Esophagus squamous epithelium (tissue), 5 donors: ENCODE data around the gene NEIL1. TPM values are rescaled to one million over a fixed set of nuclear protein-coding genes. Genes with fewer than 3 reads are reported as not detected.
"Not testable (repeated sequence)": the region's sequence is repeated elsewhere in the genome, so short reads cannot be mapped to it uniquely, and the experiment has no call there.

Experiments used
- DNase-seq: peaks from one replicate; lab custom pipeline; 2025; lab: John Stamatoyannopoulos, UW
- H3K27ac ChIP-seq, 4 donors: fragments of 200-600 bp; sonication (generic); one replicate each; pipeline ENCODE4 v1.5.1; 2016 to 2019; ENCODE audit warnings: mild to moderate bottlenecking in 1 of 4
- H3K27me3 ChIP-seq, 4 donors: fragments of 200-600 bp; sonication (generic); 1 replicate in 3 of 4; 2 replicates in 1 of 4; pipeline versions ENCODE4 v1.5.1 to v1.6.0; 2017 to 2021; ENCODE audit warnings: antibody characterized with exemption in 1 of 4
- H3K36me3 ChIP-seq, 3 donors: fragments of 200-600 bp; sonication (generic); one replicate each; pipeline ENCODE4 v1.5.1; 2016 to 2019
- H3K4me1 ChIP-seq, 3 donors: fragments of 200-600 bp; sonication (generic); one replicate each; pipeline ENCODE4 v1.5.1; 2017 to 2019
- H3K4me3 ChIP-seq, 4 donors: fragments of 200-600 bp; sonication (generic); 1 replicate in 3 of 4; 2 replicates in 1 of 4; pipeline ENCODE4 v1.5.1; 2016 to 2019; ENCODE audit warnings: mild to moderate bottlenecking in 2 of 4, moderate library complexity in 1 of 4
- H3K9me3 ChIP-seq, 3 donors: fragments of 200-600 bp; sonication (generic); one replicate each; pipeline ENCODE4 v1.5.1; 2016 to 2019
- POLR2A ChIP-seq, 4 donors: fragments of 450-650 bp; IDR thresholded peaks; one replicate each; pipeline ENCODE4 v1.6.1; 2017; ENCODE audit warnings: antibody characterized with exemption in 4 of 4, mild to moderate bottlenecking in 4 of 4, moderate library complexity in 3 of 4
- WGBS, 2 donors: methylation state at CpG; one replicate each; pipeline ENCODE4 v1.1.5; 2018; 5-methylcytosine and 5-hydroxymethylcytosine counted together
- intact Hi-C: fragments of 100-400 bp; cut with DNase I; formaldehyde crosslinking; loops from one replicate; pipeline ENCODE4 v1.15.0; 2022
- total RNA-seq, 4 donors: library from RNA; depleted of rRNA; stranded (reverse); fragments of >200 nt; gene quantifications; one replicate each; pipeline ENCODE4 v1.1.0, GENCODE V29; 2016
- TF ChIP-seq, protein P1 (sequence below), 6 experiments: fragments of 450-650 bp in 4 of 6; fragments of 200-600 bp in 2 of 6; sonication (generic) in 2 of 6; IDR thresholded peaks; one replicate each; pipeline ENCODE4 v1.5.1; 2016 to 2019; ENCODE audit warnings: antibody characterized with exemption in 6 of 6, mild to moderate bottlenecking in 4 of 6, moderate library complexity in 4 of 6
- donor health status: DM: yes; HTN: yes; CAD: no.

NEIL1 gene
- total RNA-seq, 4 donors from 2014 or later: 7.9 to 58.0 (median 10.9) TPM

DNA sequence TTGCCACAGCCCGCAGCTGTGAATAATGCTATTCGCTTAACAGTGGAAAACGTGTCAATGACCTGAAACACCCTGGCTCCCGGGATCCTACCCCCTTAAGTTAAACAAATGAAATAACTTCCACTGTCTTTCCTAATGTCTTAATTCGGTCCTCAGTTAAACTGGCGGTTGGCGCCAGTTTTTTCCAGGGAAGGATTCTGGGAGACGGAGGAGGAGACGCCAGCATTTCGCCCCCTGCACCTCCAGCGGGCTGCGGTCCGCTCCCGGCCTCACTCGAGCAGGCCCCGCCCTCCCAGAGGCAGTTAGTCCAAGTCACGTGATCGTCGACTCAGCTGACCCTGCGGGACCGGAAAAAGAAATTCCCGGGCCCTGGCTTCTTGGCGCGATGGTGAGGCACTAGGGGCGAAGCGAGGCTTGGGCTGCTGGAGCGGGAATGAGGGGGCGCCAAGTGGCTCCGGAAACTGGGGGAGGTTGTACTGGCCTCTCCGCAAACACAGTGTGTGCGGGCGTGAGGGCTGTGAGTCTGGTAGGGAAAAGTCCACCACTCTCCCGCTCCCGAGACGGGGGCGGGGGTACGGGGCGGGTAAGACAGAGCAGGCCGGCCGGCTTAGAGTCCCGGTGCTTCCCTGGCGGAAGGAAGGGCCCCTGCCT, 11.0 kb upstream of the NEIL1 start, which contains the start of gene COMMD4:
COMMD4 (plus strand) TSS at position 359 of the 651 bp plus-strand sequence; CDS start at position 386, 27 bp downstream.
- Histone ChIP-seq H3K4me1 (peaks cover 8 to 22% (median 10%) of the 10 kb centered on the region in 3 donors), H3K9me3 (no peaks in the 10 kb centered on the region), H3K36me3 (peaks cover 0 to 25% (median 0%) of the 10 kb centered on the region in 3 donors), H3K4me3 (peak within 1 kb of the TSS; percentile 63 to 91 (median 85)), H3K27ac (peak within 1 kb of the TSS; percentile 71 to 85 (median 79)), H3K27me3 (no peaks in the 10 kb centered on the region)
- TF ChIP-seq, protein P1, sequence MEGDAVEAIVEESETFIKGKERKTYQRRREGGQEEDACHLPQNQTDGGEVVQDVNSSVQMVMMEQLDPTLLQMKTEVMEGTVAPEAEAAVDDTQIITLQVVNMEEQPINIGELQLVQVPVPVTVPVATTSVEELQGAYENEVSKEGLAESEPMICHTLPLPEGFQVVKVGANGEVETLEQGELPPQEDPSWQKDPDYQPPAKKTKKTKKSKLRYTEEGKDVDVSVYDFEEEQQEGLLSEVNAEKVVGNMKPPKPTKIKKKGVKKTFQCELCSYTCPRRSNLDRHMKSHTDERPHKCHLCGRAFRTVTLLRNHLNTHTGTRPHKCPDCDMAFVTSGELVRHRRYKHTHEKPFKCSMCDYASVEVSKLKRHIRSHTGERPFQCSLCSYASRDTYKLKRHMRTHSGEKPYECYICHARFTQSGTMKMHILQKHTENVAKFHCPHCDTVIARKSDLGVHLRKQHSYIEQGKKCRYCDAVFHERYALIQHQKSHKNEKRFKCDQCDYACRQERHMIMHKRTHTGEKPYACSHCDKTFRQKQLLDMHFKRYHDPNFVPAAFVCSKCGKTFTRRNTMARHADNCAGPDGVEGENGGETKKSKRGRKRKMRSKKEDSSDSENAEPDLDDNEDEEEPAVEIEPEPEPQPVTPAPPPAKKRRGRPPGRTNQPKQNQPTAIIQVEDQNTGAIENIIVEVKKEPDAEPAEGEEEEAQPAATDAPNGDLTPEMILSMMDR (IDR thresholded peaks at IDR 0.05): peak in 2 of 6 experiments; percentile 14 to 23
- TF ChIP-seq POLR2A (IDR thresholded peaks at IDR 0.05): no peak
- DNase-seq: peak; percentile 56
- WGBS, 2 donors: 0% methylated on average over 13 to 17 of the region's 42 CpGs
- intact Hi-C loops: no loop called here

GRCh38 chr15:75338661-75339240, 8.1 kb upstream of the NEIL1 start:
- DNase-seq: no peak
- Histone ChIP-seq H3K4me1 (peaks cover 8 to 26% (median 10%) of the 10 kb centered on the region in 3 donors), H3K27ac (no peak overlapping the region), H3K9me3 (no peaks in the 10 kb centered on the region), H3K36me3 (peaks cover 0 to 35% (median 0%) of the 10 kb centered on the region in 3 donors), H3K27me3 (no peaks in the 10 kb centered on the region), H3K4me3 (no peak overlapping the region)
- TF ChIP-seq, protein P1 (IDR thresholded peaks at IDR 0.05): no peak
- TF ChIP-seq POLR2A (IDR thresholded peaks at IDR 0.05): no peak
- no CpG with 5 or more reads among the region's 11 CpGs for WGBS, 2 donors
- intact Hi-C loops: no loop called here

DNA sequence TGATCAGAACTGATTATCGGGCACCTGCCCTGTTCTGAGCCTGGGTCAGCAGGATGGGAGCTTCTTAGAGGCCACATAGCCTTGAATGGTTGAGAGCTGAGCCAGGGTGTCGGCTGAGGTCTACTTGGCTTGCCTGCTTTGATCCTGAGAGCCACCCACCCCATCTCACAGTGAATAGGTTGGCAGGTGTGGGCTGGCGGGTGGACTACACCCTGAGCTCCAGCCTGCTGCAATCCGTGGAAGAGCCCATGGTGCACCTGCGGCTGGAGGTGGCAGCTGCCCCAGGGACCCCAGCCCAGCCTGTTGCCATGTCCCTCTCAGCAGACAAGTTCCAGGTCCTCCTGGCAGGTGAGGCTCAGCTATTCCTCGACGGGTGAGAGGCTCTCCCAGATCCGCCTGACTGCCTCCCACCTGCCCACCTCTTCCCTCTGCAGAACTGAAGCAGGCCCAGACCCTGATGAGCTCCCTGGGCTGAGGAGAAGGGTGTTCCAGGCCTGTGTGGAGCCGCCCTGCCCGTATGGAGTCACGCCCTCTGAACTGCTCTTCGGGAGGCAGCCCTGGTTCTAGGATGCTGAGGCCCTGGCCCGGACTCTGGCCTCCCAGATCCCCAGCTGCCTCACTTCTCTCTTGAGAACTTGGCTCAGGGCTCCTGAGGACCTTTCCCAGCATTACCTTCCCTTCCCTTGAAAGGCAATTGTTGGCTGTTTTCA, 7.2 kb upstream of the NEIL1 start:
- no peak overlapping the region for H3K4me3 ChIP-seq
- no peak overlapping the region for H3K27ac ChIP-seq
- no peaks in the 10 kb centered on the region for H3K27me3 ChIP-seq
- DNase-seq: no peak
- TF ChIP-seq, protein P1 (IDR thresholded peaks at IDR 0.05): no peak
- no peak for TF ChIP-seq POLR2A (IDR thresholded peaks at IDR 0.05)
- peaks cover 0 to 35% (median 0%) of the 10 kb centered on the region in 3 donors for H3K36me3 ChIP-seq
- no peaks in the 10 kb centered on the region for H3K9me3 ChIP-seq
- intact Hi-C loops: no loop called here
- WGBS, 2 donors: 97% methylated on average over 5 of the region's 13 CpGs; no CpG with 5 or more reads in 1 of the 2 donors
- H3K4me1 ChIP-seq: peaks cover 8 to 29% (median 10%) of the 10 kb centered on the region in 3 donors

DNA sequence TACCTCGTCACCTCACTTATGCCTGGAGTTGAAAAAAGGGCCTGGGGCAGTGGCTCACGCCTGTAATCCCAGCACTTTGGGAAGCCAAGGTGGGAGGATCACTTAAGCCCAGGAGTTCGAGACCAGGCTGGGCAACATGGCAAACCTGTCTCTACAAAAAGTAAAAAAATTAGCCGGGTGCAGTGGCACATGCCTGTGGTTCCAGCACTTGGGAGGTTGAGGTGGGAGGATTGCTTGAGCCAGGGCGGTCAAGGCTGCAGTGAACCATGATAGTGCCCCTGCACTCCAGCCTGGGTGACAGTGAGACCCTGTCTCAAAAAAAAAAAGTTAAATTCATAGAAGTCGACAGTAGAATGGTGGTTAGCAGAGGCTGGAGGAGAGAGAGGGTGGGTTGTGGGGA, 4.6 kb upstream of the NEIL1 start:
- Histone ChIP-seq H3K36me3 (peaks cover 0 to 35% (median 0%) of the 10 kb centered on the region in 3 donors), H3K9me3 (no peaks in the 10 kb centered on the region), H3K27ac (no peak overlapping the region), H3K4me3 (no peak overlapping the region), H3K27me3 (no peaks in the 10 kb centered on the region), H3K4me1 (peaks cover 0 to 23% (median 0%) of the 10 kb centered on the region in 3 donors)
- TF ChIP-seq, protein P1 (IDR thresholded peaks at IDR 0.05): no peak
- TF ChIP-seq POLR2A (IDR thresholded peaks at IDR 0.05): no peak
- 65 to 75% methylated on average over 6 of the region's 6 CpGs for WGBS, 2 donors
- no peak for DNase-seq
- intact Hi-C loops: no loop called here

DNA sequence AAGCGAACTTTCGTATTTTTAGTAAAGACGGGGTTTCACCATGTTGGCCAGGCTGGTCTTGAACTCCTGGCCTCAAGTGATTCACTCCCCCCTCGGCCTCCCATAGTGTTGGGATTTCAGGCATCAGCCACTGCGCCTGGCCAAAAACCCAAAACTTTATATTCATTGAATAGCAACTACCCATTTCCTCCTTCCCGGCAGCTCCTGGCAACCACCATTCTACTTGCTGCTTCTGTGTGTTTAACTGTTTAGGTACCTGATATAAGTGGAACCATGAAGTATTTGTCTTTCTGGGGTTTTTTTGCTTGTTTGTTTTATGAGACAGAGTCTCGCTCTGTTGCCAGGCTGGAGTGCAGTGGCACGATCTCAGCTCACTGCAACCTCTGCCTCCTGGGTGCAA, 2.9 kb upstream of the NEIL1 start:
- peaks cover 0 to 28% (median 0%) of the 10 kb centered on the region in 3 donors for H3K36me3 ChIP-seq
- H3K27ac ChIP-seq, H3K4me3 ChIP-seq, H3K27me3 ChIP-seq, intact Hi-C loops, H3K9me3 ChIP-seq, DNase-seq: not testable (repeated sequence)
- 35 to 36% methylated on average over 8 of the region's 8 CpGs for WGBS, 2 donors
- H3K4me1 ChIP-seq: peaks cover 6 to 37% (median 10%) of the 10 kb centered on the region in 3 donors
